HG02970 (cell line): ENCODE results near the gene STAT4.

ENCODE experiments used
- ATAC-seq: cut with Tn5 transposase; IDR thresholded peaks from one replicate; pipeline ENCODE4 v1.9.1; 2021; ENCODE audit warnings: mild to moderate bottlenecking, moderate library complexity, moderate number of reproducible peaks; ENCODE audit not compliant: unreplicated experiment, low FRiP score

Gene STAT4

GRCh38 chr2:191148791-191149190 is 2.0 kb downstream of the STAT4 start:
- no peak for ATAC-seq

- ATAC-seq: no peak
Measured at GRCh38 chr2:191148281-191148680, 2.5 kb downstream of the STAT4 start.

DNA sequence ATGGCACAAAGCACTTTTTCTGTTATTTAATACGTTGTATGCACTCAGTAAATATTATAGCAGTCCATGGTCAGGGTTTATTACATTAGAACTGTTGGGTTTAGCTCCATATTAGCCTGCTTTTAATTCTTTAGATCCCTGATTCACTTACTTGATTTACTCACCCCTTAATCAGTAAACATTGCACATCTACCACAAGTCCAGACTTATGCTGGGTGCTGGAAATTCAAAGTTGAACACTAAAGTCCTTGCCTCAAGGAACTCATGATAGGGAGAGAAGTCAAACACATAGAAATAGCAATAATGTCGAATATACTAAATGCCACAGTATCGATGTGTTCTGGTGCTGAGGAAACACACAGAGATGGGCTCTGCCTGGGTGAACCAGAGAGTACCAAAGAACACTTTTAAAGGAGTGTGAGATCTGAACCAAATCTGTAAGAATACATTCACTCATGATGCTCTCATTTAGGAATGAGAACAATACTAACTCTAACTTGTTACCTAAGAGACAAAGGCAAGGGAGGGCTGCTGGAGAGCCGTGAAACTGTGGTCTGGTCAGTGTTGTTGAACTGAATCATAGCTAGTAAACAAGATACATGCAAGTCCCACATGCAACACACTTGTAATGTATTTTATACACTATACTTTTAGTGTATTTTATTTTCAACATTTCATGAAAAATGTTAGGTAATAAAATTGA is 4.9 kb downstream of the STAT4 start:
- ATAC-seq: no peak

DNA sequence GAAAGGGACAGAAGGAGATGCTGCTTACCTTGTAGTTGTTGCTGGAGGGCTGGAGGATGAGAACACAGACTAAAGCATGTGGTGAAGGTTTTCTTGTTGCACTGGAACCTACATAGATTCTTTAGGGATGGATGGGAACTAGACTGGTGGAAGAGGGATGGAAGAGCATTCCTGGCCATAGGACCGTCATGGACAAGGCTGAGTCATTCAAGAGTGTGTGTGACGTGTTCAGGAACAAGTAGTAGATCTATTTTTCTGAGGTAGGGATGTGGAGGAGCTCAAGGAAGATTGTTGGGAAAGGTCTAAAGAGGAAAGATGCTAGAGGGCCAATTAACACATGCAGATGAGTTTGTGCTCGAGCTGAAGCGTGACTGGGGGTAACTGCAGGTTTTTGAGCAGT is 6.6 kb downstream of the STAT4 start:
- no peak for ATAC-seq

GRCh38 chr2:191143791-191144190 is 7.0 kb downstream of the STAT4 start:
- no peak for ATAC-seq

DNA sequence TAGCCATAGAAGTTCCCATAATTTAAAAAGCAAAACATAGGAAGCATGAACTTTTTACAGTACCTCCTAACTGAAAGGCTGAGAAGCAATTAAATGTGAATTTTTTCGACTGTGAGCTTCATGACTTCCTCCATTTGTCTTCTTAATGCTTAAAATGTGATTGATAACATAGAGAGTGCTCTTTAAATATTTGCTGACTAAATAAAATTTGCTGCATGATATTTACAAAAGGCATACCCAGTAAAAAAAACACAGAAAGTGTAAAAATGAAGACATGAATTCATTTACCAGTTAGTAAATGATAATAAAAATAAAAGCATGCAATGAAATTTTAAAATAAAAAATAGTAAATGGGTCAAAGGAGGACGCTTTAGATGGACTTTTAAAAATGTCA is 21.9 kb downstream of the STAT4 start:
- ATAC-seq: no peak

GRCh38 chr2:191128172-191128910 is 22.5 kb downstream of the STAT4 start:
- ATAC-seq: no peak

GRCh38 chr2:191127235-191127634 is 23.6 kb downstream of the STAT4 start:
- no peak for ATAC-seq

- no peak for ATAC-seq
Measured at GRCh38 chr2:191126386-191127085, 24.3 kb downstream of the STAT4 start.

- no peak for ATAC-seq
Measured at GRCh38 chr2:191125646-191126045, 25.1 kb downstream of the STAT4 start.

DNA sequence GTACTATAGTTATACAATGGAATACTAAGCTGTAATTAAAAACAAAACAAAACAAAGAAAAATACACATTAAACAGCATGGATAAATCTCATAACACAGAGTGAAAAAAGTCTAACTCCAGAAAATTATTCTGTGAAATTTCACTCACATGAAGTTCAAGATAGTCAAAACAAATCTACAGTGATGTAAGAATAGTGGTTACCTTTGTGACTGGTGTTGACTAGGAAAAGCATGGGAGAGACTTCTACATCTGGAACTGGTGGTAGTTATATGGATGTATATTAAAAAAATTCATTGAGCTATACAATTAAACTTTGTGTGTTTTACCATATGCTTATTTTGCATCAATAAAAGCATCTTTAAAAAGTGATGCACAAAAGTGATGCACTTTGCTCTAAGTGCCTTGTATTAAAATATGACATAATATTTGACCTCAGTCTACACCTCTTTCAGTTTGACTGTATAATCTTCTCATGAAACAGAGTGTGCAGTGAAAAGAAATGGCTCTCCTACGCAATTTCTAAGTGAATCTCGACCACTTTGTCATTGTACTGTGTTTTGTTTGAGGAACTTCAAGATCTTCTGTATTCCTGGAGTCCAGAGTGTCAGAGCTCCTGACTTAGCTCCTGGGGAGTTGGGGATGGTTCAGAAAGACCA is 28.0 kb downstream of the STAT4 start:
- no peak for ATAC-seq

DNA sequence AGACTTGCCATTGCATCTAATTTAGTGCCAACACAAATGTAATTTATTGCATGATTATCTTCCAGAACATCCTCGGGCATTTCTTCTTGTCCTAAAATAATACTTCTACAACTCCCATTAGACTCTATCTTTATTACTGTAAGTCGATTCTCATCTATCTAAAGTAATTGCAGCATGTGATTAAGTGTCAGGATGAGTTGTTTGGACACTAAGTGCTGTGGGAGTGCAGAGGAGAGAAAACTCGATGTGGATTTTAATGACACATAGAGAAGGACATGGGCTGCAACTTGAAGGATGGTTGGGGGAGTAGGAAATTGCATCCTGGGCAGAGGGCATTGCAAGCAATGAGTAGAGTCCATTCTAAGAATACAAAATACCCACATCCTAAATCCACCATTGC is 33.5 kb downstream of the STAT4 start:
- ATAC-seq: no peak

GRCh38 chr2:191115804-191116203 is 35.0 kb downstream of the STAT4 start:
- ATAC-seq: no peak

DNA sequence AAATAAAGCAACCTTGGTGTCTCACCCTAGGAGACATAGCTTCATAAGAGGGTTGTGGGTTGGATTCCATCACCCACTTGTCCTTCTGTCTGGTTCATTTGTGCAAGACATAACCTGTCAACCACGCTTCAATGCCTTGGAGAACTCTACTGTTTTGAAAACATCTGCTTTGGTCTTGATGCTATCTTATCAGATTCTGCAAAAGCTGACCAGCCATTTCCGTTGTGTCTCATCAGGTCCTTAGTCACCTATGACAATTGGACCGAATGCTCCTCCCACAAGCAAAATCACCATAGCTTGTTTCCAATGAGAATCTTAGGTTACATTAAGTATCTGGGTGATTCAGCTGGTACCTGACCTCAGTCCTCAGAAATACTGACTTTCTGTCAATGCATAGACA is 35.4 kb downstream of the STAT4 start:
- no peak for ATAC-seq

- peak; percentile 68 for ATAC-seq
Measured at GRCh38 chr2:191114403-191114886, 36.3 kb downstream of the STAT4 start.

DNA sequence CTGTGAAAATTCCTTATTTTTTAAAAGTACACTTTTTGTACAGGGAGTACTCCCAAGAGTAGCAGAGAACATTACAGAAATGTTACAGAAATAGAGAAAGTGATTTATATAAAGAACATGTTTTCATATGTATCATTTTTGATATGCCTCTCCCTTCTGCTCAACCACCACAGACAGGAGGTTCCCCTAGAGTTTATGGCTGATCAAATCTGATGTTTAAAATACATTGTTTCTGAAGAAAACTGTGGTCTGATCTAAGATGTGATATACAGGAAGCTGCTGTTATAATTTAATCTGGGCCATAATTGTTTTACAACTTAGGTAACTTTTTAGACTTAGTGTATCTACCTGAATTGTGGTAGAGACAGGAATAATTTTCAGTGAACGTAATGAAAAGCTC is 37.0 kb downstream of the STAT4 start:
- no peak for ATAC-seq

GRCh38 chr2:191112448-191112901 is 38.3 kb downstream of the STAT4 start:
- ATAC-seq: no peak

DNA sequence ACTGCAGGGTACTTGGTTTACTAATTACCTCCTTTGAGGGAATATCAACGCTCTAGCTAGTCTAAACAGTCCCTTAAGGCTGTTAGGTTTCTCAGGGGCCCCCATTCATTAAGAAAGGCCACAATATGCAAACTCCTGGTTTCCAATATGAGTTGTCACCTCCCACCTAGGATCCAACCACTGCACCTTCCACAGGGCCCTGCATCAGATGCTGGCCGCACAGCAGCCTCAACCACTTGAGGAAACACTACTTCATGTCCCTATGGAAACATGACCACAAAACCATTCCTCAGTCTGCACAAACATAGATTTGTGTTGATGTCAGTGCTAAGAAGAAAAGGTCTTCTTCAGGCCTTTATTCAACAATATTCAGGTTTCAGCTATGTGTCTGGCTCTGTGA is 40.9 kb downstream of the STAT4 start:
- ATAC-seq: no peak

- no peak for ATAC-seq
Measured at GRCh38 chr2:191108331-191108730, 42.5 kb downstream of the STAT4 start.

- ATAC-seq: no peak
Measured at GRCh38 chr2:191105082-191105481, 45.7 kb downstream of the STAT4 start.

- ATAC-seq: no peak
Measured at GRCh38 chr2:191103774-191104173, 47.0 kb downstream of the STAT4 start.
